ENCODE results near the gene CSPG4. TPM values are rescaled to one million over a fixed set of nuclear protein-coding genes. Genes with fewer than 3 reads are reported as not detected.

Gene CSPG4
- total and polyA plus RNA-seq, 2 of the 13 experiments (the other 11 are each of a cell fraction or from before 2014, with no cell fraction given): 0.01 to 0.04 TPM

- WGBS (ENCODE audit: low lambda C conversion rate): 59% methylated on average over 19 of the region's 41 CpGs
- no peaks in the 10 kb centered on the region for H4K20me1 ChIP-seq (ENCODE audit: insufficient read depth, low read length)
- in situ Hi-C loops (cut with HindIII; ENCODE audit: extremely low pct_ligation_motif_present, low pct_unique_long_range_greater_than_20kb): no loop called here
- no peak overlapping the region for H3K9ac ChIP-seq (ENCODE audit: insufficient read depth, low read depth, low read length)
- H3K9me3 ChIP-seq (ENCODE audit: low read length): no peaks in the 10 kb centered on the region
- H2AFZ ChIP-seq (ENCODE audit: low read length): no peak overlapping the region
- FAIRE-seq (no peak), DNase-seq (ENCODE audit: low spot score) (no peak), ATAC-seq (peak; percentile 36)
- ChIA-PET POLR2A (interaction anchor here (1.5 to 2.3 kb wide), 3 partner anchors 29 to 49 kb away, joined by 3 to 10 read pairs (median 7); partner anchors contain the start of genes IMP3 and SNX33), CTCF (ENCODE audit: low intra/inter-chr PET ratio, low total read pairs) (no interaction called here)
- peak overlapping the region; percentile 53 for H3K4me2 ChIP-seq (ENCODE audit: low read depth, low read length)
- peak overlapping the region in 1 of 3 experiments; percentile 46; a peak in 1 of 6 replicates for H3K4me3 ChIP-seq (replicated peaks in 1 of 3; ENCODE audit: insufficient read depth in 1 of 3, low read depth in 2 of 3, low read length in 3 of 3)
- H3K27me3 ChIP-seq (ENCODE audit: control insufficient read depth in 1 of 2, insufficient read depth in 2 of 2, low read length in 2 of 2): peaks cover 4 to 44% of the 10 kb centered on the region in 2 experiments; a peak in 3 of 5 replicates
- H3K4me1 ChIP-seq (ENCODE audit: insufficient read depth, low read length): peaks cover 66% of the 10 kb centered on the region
- no peaks in the 10 kb centered on the region for H3K79me2 ChIP-seq (ENCODE audit: insufficient read depth, low read length)
- no peak overlapping the region for H3K27ac ChIP-seq (ENCODE audit: extremely low read length, insufficient read depth, low read length)
- intact Hi-C loops (cut with micrococcal nuclease; ENCODE audit: unreplicated experiment): no loop called here
- H3K36me3 ChIP-seq (replicated peaks in 1 of 2; ENCODE audit: control insufficient read depth in 1 of 2, insufficient read depth in 2 of 2, low read length in 2 of 2): no peaks in the 10 kb centered on the region
- BruUV-seq (replicated peaks): no TSS peak
- no peak for TF ChIP-seq ZNF776 (CRISPR knock-in tag; IDR thresholded peaks at IDR 0.05)
- no peak for TF ChIP-seq ZNF367 (CRISPR knock-in tag; IDR thresholded peaks at IDR 0.05; ENCODE audit: borderline replicate concordance)
- peak; percentile 11; the same call in 1 of the 2 replicates for TF ChIP-seq CEBPB (IDR thresholded peaks at IDR 0.05; ENCODE audit: borderline replicate concordance, low read depth, low read length)
- TF ChIP-seq ZNF235 (CRISPR knock-in tag; IDR thresholded peaks at IDR 0.05; ENCODE audit: borderline replicate concordance): no peak
- no peak for TF ChIP-seq ZFP82 (CRISPR knock-in tag; IDR thresholded peaks at IDR 0.05; ENCODE audit: borderline replicate concordance)
- no peak for TF ChIP-seq TBP (CRISPR knock-in tag; IDR thresholded peaks at IDR 0.05)
- no peak for TF ChIP-seq ZNF18 (CRISPR knock-in tag; IDR thresholded peaks at IDR 0.05; ENCODE audit: insufficient replicate concordance)
- TF ChIP-seq MYC (CRISPR knock-in tag; IDR thresholded peaks at IDR 0.05; ENCODE audit: borderline replicate concordance): peak; percentile 35; the same call in 1 of the 2 replicates
- TF ChIP-seq DZIP1 (CRISPR knock-in tag; IDR thresholded peaks at IDR 0.05): no peak
- TF ChIP-seq RBM39 (IDR thresholded peaks at IDR 0.05; ENCODE audit: low read depth, low read length, poor library complexity, severe bottlenecking): peak; percentile 54
- no peak for TF ChIP-seq RFX1 (IDR thresholded peaks at IDR 0.05)
- no peak for TF ChIP-seq ZNF800 (CRISPR knock-in tag; IDR thresholded peaks at IDR 0.05)
- TF ChIP-seq ZNF784 (CRISPR knock-in tag; IDR thresholded peaks at IDR 0.05; ENCODE audit: borderline replicate concordance): no peak
Measured at GRCh38 chr15:75675579-75676404, 36.9 kb downstream of the CSPG4 start.

Measured in HepG2 (cell line).